Inferior parietal cortex (tissue), 1 donor: Measurements from ENCODE around the gene LRRC36.

Experiments
- DNase-seq: peaks from one replicate; pipeline ENCODE4 v3.0.0-alpha.2; 2016; ENCODE audit errors: extremely low spot score

Gene LRRC36

DNA sequence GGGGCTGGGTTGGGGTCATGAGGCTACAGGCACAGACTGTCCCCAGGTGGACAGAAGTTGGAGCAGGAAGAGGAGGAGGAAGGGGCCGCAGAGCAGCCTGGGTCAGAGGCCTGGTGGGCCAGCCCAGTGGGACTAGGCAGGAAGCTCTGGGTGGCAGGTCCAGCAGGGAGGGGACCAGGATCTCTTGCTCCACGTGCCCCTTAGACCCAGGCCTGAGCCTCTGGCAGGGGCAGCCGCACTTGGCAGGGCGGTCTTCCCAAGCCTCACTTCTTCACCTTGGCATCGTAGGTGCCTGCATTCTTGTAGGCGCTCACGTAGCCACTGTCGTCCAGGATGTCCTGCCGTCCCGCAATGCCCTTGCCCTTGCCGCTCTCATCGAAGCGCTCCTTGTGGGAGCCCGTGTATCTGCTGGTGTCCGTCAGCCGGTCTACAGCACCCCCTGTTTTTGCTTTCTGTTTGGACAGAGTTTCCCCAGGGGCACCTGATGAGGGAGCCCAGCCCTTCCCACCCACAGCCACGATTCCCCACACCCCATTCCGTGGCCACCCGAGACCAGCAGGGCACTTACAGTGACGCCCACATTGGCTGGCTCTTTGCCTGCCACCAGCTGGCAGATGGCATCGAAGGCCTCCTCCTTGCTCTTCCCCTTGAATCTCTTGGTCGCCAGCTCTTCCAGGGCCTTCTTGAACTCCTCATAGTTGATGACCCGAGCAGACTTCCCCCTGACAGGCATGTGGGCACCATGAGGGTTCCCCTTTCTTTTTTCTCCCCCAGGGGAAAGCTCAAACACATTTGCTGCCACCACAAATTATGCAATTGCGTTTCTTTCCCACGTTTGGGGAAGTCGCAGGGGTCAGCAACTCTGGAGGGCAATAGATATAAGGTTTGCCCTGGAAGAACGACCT, 63.5 kb downstream of the LRRC36 start:
- DNase-seq, result peak; percentile 54

DNA sequence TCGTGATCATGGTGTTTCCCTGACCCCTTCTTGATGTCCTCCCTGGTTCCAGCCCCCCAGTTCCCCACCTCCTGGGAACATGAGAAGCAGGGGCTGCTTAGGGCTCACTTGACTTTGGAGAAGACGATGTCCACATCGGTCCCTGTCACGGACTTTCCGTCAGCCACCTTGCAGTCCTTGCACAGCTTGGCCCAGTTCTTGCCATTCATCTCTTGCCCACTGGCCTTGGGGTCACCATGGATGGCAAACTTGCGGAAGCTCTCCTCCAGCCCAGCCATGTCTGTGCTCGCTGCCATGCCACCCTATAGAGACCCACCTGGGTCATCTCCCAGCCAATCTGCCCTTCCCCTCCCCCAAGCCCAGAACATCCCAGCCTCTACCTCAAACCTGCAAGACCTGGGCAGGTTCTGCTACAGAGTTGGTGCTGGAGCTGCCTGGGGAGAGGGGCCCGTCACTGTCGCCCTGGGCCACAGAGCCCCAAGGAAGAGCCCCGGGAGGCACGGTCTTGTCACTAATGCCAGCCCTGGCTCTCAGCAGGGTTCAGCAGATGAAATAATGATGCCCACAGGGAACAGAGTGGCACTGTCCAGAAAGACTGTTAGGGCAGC, 64.3 kb downstream of the LRRC36 start:
- DNase-seq, result no peak

DNA sequence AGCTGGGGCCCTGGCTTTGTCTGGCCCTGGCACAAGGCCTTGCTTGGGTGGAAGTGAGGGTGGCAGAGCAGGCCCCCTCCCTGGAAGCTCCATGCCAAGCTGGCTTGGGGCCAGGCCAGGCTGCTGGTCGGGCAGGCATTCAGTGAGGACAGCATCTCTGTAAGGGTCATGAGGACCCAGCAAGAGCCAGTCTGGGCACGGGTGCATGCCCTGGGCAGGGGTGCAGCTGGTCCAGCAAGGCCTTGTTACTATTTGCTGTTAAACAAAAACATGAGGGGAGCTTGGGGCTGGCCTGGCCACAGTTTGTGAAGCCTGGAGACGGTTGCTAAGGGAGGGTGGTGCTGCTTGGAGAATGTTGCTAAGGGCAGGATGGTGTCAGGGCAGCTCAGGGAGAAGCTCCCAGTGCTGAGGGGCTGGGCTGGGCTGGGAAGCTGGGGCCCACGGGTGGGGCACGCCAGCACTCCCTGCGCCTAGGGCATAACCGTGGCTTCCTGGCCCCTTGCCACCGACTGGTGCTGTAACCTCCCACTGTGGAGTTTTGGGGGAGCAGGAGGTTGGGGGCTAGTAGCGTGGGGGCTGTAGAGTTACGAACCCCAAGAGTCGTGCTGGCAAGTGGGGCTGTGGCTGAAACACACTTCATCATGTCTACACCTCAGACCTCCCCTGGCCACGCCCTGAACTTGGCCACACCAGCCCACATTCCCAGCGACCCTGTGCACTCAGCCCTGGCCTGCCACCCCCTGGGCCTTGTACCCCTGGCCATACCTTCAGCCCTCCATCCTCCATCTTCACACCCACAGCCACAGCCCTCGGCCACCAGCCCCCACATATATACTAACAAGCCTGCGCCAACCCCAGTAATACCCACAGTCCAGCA, 65.0 kb downstream of the LRRC36 start:
- peak; percentile 88 for DNase-seq

DNA sequence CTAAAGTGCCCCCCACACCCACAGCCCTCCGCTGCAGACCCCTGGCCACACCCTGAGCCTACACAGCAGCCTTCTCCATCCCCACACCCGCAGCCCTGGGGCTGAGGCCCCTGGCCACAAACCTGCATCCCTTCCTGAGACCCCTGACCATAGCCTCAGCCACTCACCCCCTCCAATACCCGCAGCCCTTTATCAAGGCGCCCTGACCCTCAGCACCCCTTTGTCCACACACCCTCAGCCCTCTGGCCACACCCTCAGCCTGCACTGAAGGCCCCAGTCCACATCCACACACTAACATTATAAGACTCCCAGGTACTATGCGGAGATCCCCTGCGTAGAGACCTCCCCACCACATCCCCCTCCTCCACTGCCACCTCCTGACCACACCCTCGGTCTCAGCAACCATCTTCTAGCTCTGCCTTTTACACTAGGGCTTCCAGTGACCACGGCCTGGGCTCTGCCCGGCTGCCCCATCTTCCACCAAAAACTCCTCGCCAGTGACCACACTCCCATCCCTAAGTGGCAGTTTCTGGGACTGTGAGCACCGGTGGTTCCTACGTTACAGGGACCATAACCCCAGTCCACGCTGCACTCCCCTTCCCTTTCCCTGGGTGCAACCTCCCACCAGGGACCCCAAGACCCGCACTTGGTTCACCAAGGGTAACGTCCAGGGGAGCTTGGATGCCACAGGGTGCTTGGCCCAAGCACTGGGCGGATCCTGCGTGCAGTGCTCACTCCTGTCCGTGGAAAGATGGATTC, 65.9 kb downstream of the LRRC36 start:
- no peak for DNase-seq

DNA sequence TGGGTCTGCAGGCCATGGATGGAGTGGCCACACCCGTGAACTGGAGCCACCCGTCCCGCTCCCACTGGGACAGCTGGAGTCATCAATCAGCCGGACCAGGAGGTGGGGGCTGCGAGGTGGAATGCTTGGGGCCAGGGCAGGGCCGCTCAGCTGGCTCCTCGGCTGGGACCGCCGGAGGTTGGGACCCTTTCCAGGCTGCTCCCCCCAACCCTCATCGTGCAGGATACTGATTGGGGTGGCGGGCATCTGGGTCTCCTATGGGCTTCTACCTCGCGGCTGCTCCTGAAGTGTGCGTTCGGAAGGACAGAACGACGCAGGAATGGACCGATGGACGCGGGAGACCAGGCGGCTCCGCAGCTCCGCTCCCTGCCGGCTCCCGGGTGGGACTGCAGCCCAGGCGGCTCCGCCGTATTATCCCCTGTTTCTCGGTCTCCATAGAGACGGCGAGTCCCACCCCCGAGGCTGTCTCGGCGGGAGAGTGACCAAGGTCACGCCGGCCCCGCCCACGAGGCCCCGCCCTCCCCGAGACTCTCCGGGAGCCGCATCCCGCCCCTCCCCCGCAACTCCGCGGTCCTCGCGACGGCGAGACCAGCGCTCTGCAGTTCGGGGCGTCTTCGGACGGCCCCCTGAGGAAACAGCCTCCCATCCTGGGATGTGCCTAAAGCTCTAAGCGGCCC, 66.6 kb downstream of the LRRC36 start, which contains the start of gene TPPP3:
TSS of gene TPPP3 (minus strand) at position 388 of the 677 bp plus-strand sequence. CDS start 2,387 bp downstream, outside the sequence.
- DNase-seq, result peak; percentile 82

DNA sequence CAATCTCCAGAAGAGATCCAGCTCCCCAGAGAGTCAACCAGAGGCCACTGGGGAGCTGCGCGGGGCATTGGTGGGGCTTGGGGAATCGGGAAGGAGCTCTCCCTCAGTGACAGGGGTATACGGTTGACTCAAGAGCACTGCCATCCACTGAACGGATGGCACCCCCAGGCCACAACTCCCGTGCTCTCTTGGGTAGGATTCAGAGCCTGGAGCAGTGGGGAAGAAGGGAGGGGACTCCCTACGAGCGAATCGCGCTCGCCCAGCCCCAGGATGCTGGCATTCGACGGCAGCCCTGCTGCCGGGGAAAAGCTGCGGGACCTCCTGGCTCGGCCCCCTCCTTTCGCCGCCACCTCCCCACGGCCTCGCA, 67.2 kb downstream of the LRRC36 start:
- no peak for DNase-seq

DNA sequence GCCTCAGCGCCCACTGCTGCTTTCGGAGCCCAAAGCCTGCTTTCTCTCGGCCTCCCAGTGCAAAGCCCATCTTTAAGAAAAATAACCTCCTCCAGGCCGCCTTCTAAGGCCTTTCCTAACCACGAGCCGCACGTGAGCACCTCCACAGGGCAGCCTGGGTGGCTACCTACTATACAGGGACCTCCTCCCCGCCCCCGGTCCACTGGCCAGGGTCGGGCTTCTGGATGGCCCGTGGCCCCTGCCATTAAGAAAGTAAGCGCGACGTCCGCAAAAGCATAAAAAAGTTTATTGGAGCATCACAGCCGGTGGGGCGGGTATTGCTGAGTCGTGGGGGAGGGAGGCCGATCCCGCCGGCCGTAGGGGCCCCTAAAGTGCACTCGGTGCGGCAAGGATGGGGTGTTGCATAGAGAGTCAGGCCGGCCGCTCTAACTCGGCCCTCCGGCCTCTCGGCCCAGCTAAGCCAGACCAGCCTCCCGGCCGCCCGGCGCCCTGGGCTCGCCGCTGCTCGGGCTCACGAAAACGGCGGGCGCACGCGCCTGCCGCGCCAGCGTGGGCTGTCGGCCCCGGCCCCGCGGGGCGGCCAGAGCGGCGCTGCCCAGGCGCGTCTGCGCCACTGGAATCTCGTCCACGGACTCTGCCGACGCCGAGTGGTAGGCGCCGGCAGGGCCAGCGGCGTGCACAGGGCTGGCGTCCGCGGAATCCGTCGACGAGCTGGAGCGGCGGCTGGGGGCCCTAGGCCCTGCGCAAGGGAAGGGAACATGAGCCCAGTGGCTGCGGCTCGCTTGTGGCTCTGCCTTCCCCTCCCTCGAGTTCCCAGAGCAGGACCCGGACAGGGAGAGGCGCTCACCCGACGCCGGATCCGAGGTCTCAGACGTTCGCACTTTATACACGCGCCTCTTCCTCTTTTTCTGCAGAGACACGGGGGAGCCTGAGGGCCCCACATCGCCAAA, 67.8 kb downstream of the LRRC36 start:
- DNase-seq, result no peak

DNA sequence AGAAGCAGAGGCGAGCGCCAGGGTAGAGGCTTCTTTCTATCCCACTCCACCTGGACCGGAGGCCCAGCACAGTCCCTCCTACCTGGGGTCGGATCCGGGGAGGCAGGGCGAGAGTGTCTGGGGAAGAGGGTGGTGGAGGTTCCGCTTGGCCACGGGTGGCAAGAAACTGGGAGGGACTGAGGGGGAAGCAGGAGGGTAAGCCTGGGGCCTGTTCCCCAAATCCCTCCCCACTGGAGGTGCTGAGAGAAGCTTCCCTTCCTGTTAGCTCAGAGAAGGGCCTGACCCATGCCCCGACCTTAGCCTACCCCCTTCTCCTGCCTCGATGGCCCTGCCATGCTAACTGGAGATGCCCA, 68.5 kb downstream of the LRRC36 start:
- DNase-seq, result no peak

DNA sequence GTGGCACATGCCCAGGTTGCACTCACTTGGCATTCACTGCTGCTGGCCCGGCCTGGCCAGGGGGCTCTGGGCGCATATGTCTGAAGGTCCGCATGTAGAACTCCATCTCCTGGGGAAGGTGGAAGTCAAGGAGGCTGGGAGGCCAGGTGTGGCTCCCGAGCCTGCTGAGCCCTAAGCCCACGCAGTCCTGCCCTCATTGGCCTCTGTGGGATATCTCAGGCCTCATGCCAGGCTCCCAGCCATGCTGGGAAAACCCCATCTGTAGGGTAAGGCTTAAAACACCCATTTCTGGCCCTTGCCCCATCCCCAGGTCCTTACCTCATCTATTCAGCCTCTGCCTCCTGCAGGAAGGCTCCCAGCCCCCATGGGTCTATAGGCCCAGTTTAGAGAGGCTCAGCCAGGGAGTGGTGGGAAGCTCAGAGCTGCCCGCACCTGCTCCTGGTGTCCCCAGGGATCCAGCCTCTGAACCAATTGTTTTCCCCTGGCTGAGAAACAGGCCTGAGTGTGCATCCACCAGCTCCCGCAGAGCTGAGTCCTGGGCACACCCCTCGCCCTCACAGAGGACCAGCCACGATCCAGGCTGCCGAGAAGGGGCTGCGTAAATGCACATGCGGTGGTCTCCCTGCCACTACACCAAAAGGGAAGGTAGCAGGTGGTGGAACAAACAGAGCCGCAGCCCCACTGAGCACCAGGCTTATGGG, 69.0 kb downstream of the LRRC36 start:
- no peak for DNase-seq

DNA sequence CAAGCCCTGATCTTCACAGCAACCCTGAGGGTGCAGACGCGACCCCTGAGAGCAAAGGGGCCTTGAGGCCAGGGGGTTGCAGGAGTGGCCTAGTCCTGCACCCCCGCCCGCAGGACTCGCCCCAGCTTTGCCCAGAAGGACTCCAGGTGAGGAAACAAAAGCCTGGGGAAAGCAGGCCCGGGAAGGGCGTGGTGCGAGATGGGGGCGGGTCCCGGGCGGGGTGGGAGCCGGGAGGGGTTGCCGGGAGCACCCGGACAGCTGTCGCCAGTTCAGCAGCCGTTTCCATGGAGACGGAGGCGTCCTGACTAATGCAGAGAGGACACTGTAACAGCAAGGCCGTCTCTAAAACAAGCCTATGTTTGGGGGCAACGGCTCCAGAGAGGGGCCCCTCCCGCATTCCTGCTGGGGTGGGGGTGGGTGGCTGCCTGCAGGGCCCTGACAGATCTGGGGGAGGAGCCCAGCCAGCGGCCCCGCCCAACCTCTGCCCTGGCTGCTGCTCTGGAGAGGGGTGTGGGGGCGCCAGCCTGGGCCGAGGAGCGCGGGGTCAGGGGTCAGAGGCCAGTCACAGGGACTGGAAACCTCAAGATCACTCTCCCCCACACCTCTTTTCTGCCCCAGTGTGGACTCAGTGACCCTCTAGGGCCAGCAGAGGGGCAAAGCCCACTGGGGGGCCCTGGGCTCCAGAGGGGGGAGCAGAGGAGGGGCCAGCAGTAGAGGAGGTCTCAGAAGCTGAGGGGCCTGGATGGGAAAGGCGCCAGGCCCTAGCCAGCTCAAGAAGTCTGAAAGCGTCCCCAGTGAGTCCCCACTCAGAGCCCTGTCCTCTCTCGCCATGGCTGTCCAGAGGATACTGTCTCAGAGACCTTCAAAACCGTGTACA, 69.8 kb downstream of the LRRC36 start:
- peak; percentile 31 for DNase-seq

DNA sequence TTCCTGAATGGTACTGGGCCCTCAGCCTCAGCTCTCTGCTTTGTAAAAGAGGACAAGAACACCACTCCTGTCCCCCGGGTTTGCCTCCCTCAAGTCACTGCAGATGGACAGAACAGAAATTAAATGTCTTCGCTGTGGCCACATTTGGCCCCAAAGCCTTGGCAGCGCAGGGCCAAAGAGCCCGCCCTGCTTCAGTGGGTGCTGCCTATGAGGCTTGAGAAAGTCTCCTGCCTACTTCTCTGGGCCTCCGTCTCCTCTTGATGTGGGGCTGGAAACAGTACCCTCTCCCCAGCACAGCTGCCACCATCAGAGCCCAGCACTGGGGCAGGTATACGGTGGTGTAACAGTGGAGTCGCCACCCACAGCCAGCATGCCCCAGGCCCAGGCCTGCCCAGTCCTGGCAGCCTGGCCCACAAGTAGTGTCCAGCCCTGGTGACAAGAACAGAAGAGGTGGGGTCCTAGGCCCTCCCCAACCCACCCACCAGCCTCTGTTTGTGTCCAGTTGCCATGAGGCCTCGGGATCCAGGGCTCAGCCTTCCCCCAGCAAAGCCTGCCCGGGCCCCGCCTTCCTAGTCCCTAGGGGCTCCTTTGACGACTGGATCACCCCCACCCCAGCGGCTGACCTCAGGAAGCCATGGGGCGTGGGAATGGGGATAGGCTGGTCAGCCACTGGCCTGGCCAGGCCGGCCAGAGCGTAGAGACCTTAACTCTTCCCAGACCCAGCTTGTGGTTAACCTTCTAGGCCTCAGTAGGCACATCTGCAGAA, 70.6 kb downstream of the LRRC36 start:
- no peak for DNase-seq

DNA sequence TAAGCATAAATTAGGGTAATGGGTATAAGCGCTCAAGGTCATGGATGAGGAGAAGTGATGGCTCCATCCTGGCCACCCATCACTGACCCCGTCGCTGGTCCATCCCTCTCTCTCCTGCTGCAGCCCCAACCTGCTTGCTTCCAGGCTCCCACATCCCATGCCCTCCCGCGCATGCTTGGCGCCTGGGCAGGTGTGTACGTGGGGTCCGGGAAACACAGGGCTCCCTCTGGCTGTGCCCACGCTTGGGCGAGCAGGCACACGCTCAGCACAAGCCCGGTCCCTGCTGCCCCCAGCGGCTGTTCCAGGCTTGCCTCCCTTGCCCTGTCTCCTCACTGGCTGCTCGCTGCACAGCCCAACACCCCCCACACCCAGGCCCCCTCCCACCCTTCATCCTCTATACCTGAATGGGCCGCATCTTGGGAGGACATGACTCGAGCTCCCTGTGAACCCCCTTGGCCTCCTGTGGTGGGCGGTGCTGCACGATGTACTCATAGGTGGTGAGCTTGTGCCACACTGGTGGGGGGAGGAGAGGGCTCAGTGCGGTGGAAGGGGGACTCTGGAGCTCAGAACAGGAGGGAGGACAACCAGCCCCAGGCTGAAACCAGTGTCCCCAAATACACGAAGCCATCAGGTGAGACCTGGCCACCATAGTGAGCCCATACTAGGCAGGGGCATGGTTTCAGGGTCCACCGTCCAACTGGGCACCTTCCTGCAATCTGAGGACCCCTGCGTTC, 71.4 kb downstream of the LRRC36 start:
- DNase-seq, result no peak

DNA sequence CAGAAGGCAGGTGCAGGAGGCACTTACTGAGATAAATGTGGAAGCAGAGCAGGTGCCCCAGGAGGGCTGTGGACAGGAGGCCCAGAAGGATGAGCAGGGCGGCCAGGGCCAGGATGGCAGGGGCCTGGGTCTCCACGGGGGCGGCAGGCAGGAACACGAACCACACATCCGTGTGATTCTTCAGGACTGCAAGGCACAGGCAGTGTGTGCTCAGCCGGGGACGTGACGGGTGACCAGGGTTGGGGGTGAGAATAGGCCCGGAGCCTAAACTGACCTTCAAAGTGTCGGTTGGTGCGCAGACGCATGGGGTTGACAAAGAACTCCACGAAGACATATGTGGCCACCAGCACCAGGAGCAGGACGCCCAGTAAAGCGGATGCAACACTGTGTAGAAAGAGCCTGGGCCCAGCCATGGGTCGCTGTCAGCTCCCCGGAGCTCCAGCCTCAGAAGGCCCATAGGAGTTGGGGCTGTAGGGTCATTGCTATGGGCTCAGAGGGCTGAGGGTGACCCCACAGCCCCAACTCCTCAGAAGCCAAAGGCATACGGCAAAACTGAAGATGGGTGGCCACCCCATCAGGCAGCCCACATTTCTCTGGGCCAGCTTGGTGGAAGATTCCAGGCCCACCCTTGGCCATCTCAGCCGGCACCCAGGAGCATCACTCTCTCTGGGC, 72.1 kb downstream of the LRRC36 start:
- no peak for DNase-seq

DNA sequence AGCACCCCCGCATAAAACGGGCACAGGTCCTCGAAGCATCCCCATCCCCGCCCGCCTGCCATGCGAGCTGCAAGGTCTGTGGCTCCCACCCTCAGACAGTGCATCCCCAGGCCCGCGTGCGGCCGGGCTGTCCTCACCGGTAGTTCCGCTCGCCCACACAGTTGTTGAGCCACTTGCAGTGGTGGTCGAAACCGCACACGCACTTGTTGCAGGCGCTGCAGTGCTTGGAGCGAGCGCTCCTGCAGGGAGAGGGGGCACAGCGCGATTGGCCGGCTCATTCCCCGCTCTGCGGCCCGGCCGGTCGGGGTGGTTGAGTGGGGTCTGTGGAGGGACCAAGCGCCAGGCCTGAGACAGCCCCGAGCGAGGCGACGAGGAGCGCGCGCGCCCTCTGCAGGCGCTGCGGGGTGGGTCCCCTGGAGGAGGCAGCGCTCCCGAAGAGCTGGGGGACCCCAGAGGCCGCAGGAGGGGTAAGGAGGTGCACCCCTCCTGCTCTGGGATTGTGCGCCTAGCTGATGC, 72.7 kb downstream of the LRRC36 start:
- peak; percentile 44 for DNase-seq

DNA sequence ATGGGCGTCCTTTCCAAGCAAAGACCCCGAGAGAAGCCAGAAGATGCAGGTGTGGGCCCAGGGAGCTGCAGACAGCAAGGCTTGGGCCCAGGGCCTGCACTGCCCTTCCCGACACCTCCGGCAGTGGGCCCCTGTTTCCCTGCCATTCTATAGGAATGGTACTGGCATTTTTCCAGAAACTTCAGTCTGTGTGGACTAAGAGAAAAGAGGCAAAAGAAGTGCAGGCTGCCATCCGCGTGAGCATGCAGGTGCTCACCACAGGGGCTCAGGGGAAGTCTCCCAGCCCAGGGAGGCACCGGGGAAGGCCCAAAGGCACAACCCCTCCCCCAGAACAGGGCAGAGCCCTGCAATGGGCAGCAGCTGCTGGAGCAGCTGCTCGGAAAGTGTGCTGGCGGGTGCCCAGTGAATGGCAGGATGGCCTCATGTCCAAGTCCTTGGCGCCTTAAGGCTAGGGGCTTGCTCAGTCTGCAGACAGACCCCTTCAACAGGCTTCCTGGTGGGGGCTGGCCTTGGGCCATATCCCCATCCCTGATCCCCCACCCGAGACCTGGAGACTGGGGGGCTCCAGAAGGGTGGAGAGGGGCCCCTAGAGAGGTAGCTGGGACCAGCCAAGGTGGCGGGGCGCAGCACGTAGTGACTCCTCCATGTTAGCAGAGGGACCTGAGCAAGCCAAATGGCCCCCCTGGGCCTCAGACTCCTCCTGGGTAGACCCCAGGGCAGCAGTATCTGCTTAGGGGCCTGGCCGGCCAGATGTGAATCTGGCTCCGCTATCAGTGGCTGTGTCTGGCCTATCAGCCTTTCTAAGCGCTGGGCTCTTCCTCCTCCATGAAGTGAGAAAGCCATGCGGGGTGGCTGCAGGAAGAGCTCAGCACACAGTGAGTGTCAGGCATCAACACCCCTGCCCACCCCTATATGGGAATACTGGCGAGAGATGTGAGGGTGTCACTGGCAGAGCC, 73.4 kb downstream of the LRRC36 start:
- no peak for DNase-seq
